WTC11 (cell line): ENCODE data around the gene OTUD6A. TPM values are rescaled to one million over a fixed set of nuclear protein-coding genes. Genes with fewer than 3 reads are reported as not detected.

Source experiments
- ATAC-seq: fragments of 200-7000 bp; cut with Tn5 transposase; 2 replicates; pipeline ENCODE4 v1.10.0; 2021; ENCODE audit warnings: mild to moderate bottlenecking, moderate library complexity
- CTCF ChIA-PET: fragments of 300-600 bp; sonication (Branson Sonifier 250); formaldehyde crosslinking; loops from one replicate; lab custom pipeline; 2021; ENCODE audit warnings: antibody characterized with exemption; lab: Charles Lee
- POLR2A ChIA-PET: fragments of 350-600 bp; sonication (Branson Sonifier 250); formaldehyde crosslinking; loops from one replicate; lab custom pipeline; 2021; ENCODE audit warnings: antibody characterized with exemption; lab: Charles Lee
- DNase-seq: peaks from one replicate; pipeline ENCODE4 v3.0.0; 2021; ENCODE audit warnings: low spot score
- H3K27ac Mint-ChIP-seq: 2 replicates; pipeline ENCODE4 v1.8.0; 2021; ENCODE audit warnings: mixed read lengths
- H3K27me3 Mint-ChIP-seq: 2 replicates; pipeline ENCODE4 v1.8.0; 2021; ENCODE audit warnings: low read depth, mild to moderate bottlenecking, moderate library complexity, mixed read lengths
- H3K36me3 Mint-ChIP-seq: 2 replicates; pipeline ENCODE4 v1.8.0; 2021; ENCODE audit warnings: mixed read lengths
- H3K4me1 Mint-ChIP-seq: 2 replicates; pipeline ENCODE4 v1.8.0; 2022; ENCODE audit warnings: mixed read lengths
- H3K4me3 Mint-ChIP-seq: 2 replicates; pipeline ENCODE4 v1.8.0; 2021; ENCODE audit warnings: mild to moderate bottlenecking, moderate library complexity, mixed read lengths
- H3K9me3 Mint-ChIP-seq: 2 replicates; pipeline ENCODE4 v1.8.0; 2021; ENCODE audit warnings: mixed read lengths
- ATF1 ChIP-seq: sonication (generic); formaldehyde crosslinking; IDR thresholded peaks from 2 replicates; pipeline ENCODE4 v1.8.1; 2023; ENCODE audit warnings: mild to moderate bottlenecking, moderate library complexity, missing genetic modification reagents
- ATF2 ChIP-seq: sonication (generic); formaldehyde crosslinking; IDR thresholded peaks from 2 replicates; pipeline ENCODE4 v1.8.1; 2022; ENCODE audit warnings: low read depth, missing genetic modification reagents, borderline replicate concordance
- ESRRA ChIP-seq: sonication (generic); formaldehyde crosslinking; IDR thresholded peaks from 2 replicates; pipeline ENCODE4 v1.8.1; 2022; ENCODE audit warnings: mild to moderate bottlenecking, missing genetic modification reagents, borderline replicate concordance
- GRHL2 ChIP-seq: fragments of 250-450 bp; sonication (Bioruptor Pico); IDR thresholded peaks from 2 replicates; pipeline ENCODE4 v1.8.0; 2022; ENCODE audit warnings: mild to moderate bottlenecking, moderate library complexity; ENCODE audit not compliant: insufficient replicate concordance, severe bottlenecking
- GTF2I ChIP-seq: fragments of 250-450 bp; sonication (Bioruptor Pico); conservative IDR thresholded peaks from 2 replicates; pipeline ENCODE4 v1.4.0; 2021; ENCODE audit warnings: mild to moderate bottlenecking
- NR3C1 ChIP-seq: sonication (generic); formaldehyde crosslinking; conservative IDR thresholded peaks from 2 replicates; pipeline ENCODE4 v1.8.1; 2023; ENCODE audit warnings: low read depth, mild to moderate bottlenecking, missing genetic modification reagents
- TP53 ChIP-seq: sonication (generic); formaldehyde crosslinking; IDR thresholded peaks from 2 replicates; pipeline ENCODE4 v1.8.1; 2023; ENCODE audit warnings: mild to moderate bottlenecking, missing genetic modification reagents
- ZMAT4 ChIP-seq: fragments of 250-450 bp; sonication (Bioruptor Pico); IDR thresholded peaks from 2 replicates; pipeline ENCODE4 v1.9.0; 2021; ENCODE audit warnings: mild to moderate bottlenecking
- ZNF121 ChIP-seq: sonication (generic); formaldehyde crosslinking; IDR thresholded peaks from 2 replicates; pipeline ENCODE4 v1.8.0; 2023; ENCODE audit warnings: missing genetic modification reagents
- ZNF219 ChIP-seq: sonication (generic); formaldehyde crosslinking; IDR thresholded peaks from 2 replicates; pipeline ENCODE4 v1.8.0; 2023; ENCODE audit warnings: missing genetic modification reagents, mild to moderate bottlenecking, borderline replicate concordance
- ZNF281 ChIP-seq: sonication (generic); formaldehyde crosslinking; IDR thresholded peaks from 2 replicates; pipeline ENCODE4 v1.8.0; 2023; ENCODE audit warnings: mild to moderate bottlenecking, missing genetic modification reagents
- ZNF396 ChIP-seq: fragments of 250-450 bp; sonication (Bioruptor Pico); IDR thresholded peaks from 2 replicates; pipeline ENCODE4 v1.8.0; 2021; ENCODE audit warnings: mild to moderate bottlenecking, moderate library complexity, borderline replicate concordance
- ZNF423 ChIP-seq: fragments of 250-450 bp; sonication (Bioruptor Pico); IDR thresholded peaks from 2 replicates; pipeline ENCODE4 v2.1.2; 2022; ENCODE audit warnings: mild to moderate bottlenecking, moderate library complexity
- ZSCAN18 ChIP-seq: fragments of 250-450 bp; sonication (Bioruptor Pico); IDR thresholded peaks from 2 replicates; pipeline ENCODE4 v2.1.2; 2022; ENCODE audit warnings: mild to moderate bottlenecking, moderate library complexity
- total RNA-seq: library from RNA; stranded (reverse); gene quantifications from 3 replicates; pipeline ENCODE4 v1.2.3, GENCODE V29; 2021

Gene OTUD6A
- total RNA-seq, 1 experiment from 2014 or later = 0.13 TPM

- Mint-ChIP-seq H3K36me3 (no peaks in the 10 kb centered on the region), H3K27me3 (peaks cover 5% of the 10 kb centered on the region; the same call in 1 of the 2 replicates), H3K9me3 (no peaks in the 10 kb centered on the region), H3K27ac (no peak overlapping the region), H3K4me1 (peaks cover 4% of the 10 kb centered on the region; the same call in 1 of the 2 replicates), H3K4me3 (no peak overlapping the region)
- ATAC-seq (no peak), DNase-seq (no peak)
- no peak for TF ChIP-seq NR3C1
- ChIA-PET POLR2A (no interaction called here), CTCF (no interaction called here)
These were observed 4.4 kb downstream of the OTUD6A start for GRCh38 chrX:70066646-70067045.

GRCh38 chrX:70079297-70079696 lies 17.0 kb downstream of the OTUD6A start:
- POLR2A ChIA-PET = no interaction called here
- CTCF ChIA-PET = interaction anchor here (1.0 kb wide), 1 partner anchor 46 kb away, joined by 3 read pairs; no protein-coding TSS in a partner anchor
- H3K36me3 Mint-ChIP-seq = peaks cover 3% of the 10 kb centered on the region; the same call in 1 of the 2 replicates

GRCh38 chrX:70079870-70080269 lies 17.6 kb downstream of the OTUD6A start:
- Mint-ChIP-seq H3K27ac (no peak overlapping the region), H3K36me3 (peaks cover 3% of the 10 kb centered on the region; the same call in 1 of the 2 replicates), H3K27me3 (no peaks in the 10 kb centered on the region), H3K9me3 (peaks cover 6% of the 10 kb centered on the region), H3K4me1 (peaks cover 10% of the 10 kb centered on the region), H3K4me3 (no peak overlapping the region)
- DNase-seq (no peak), ATAC-seq (no peak)
- no peak for TF ChIP-seq GTF2I (CRISPR knock-in tag)
- TF ChIP-seq ATF2 = no peak
- TF ChIP-seq ZNF396 = no peak
- no peak for TF ChIP-seq GRHL2 (CRISPR knock-in tag)
- no peak for TF ChIP-seq ZMAT4 (CRISPR knock-in tag)
- no peak for TF ChIP-seq ESRRA (CRISPR knock-in tag)
- no peak for TF ChIP-seq ZNF423 (CRISPR knock-in tag)
- TF ChIP-seq ZNF281 = no peak
- TF ChIP-seq TP53 (CRISPR knock-in tag) = no peak
- ChIA-PET CTCF (no interaction called here), POLR2A (no interaction called here)

More at GRCh38 chrX:70079297-70079696, 17.0 kb downstream of the OTUD6A start:
- Mint-ChIP-seq H3K4me1 (peaks cover 7% of the 10 kb centered on the region), H3K9me3 (peaks cover 6% of the 10 kb centered on the region), H3K27me3 (no peaks in the 10 kb centered on the region), H3K4me3 (no peak overlapping the region), H3K27ac (no peak overlapping the region)
- TF ChIP-seq ZSCAN18 = no peak
- peak; percentile 64; the same call in 1 of the 2 replicates for TF ChIP-seq ZNF121
- ATAC-seq (no peak), DNase-seq (no peak)

GRCh38 chrX:70082723-70083122 lies 20.5 kb downstream of the OTUD6A start:
- CTCF ChIA-PET = no interaction called here
- H3K27me3 Mint-ChIP-seq = no peaks in the 10 kb centered on the region
- no peak overlapping the region for H3K4me3 Mint-ChIP-seq
- no peak for ATAC-seq
- H3K36me3 Mint-ChIP-seq = no peaks in the 10 kb centered on the region
- peaks cover 3% of the 10 kb centered on the region; the same call in 1 of the 2 replicates for H3K4me1 Mint-ChIP-seq
- peaks cover under 1% of the 10 kb centered on the region for H3K9me3 Mint-ChIP-seq
- POLR2A ChIA-PET = no interaction called here
- TF ChIP-seq ATF1 (CRISPR knock-in tag) (no peak), ZNF219 (CRISPR knock-in tag) (no peak)
- DNase-seq = no peak
- no peak overlapping the region for H3K27ac Mint-ChIP-seq
